Mammary epithelial cell (primary cell): ENCODE results near the gene PI4KB.

ENCODE experiments used
- CTCF ChIP-seq, 2 donors: IDR thresholded peaks in 1 of 2; conservative IDR thresholded peaks in 1 of 2; 2 replicates each; pipeline ENCODE4 v1.5.1; 2011 to 2012; ENCODE audit warnings: inconsistent platforms in 2 of 2, low read length in 2 of 2, mild to moderate bottlenecking in 2 of 2, control low read depth in 1 of 2, low read depth in 1 of 2; ENCODE audit not compliant: insufficient read depth in 1 of 2; ENCODE audit errors: extremely low read depth in 1 of 2
- EZH2 ChIP-seq: IDR thresholded peaks from 2 replicates; pipeline ENCODE4 v1.6.1; 2012; ENCODE audit warnings: low read length, inconsistent platforms, borderline replicate concordance

GRCh38 chr1:151259351-151259750, 67.9 kb downstream of the PI4KB start:
- no peak for TF ChIP-seq CTCF (conservative IDR thresholded peaks at IDR 0.05 in 1 of 2, IDR thresholded peaks at IDR 0.05 in 1 of 2; ENCODE audit: extremely low read depth in 1 of 2, insufficient read depth in 1 of 2, low read depth in 1 of 2, low read length in 2 of 2)
- no peak for TF ChIP-seq EZH2
